Activated naive CD8-positive, alpha-beta T cell treated with anti-CD3 and anti-CD28 coated beads, Interleukin-2, amount 10 ng/mL, durations not matched to agents 7 days and 5 days (primary cell): ENCODE measurements around the gene GPBP1. TPM values are rescaled to one million over a fixed set of nuclear protein-coding genes. Genes with fewer than 3 reads are reported as not detected.

Source experiments
- ATAC-seq: fragments of 150-1000 bp; cut with Tn5 transposase; one replicate; pipeline ENCODE4 v1.10.0; 2021; ENCODE audit warnings: low read depth, moderate library complexity
- POLR2A ChIA-PET: fragments of 350-600 bp; sonication (Branson Sonifier 250); formaldehyde crosslinking; loops from one replicate; lab custom pipeline; 2021; ENCODE audit warnings: antibody characterized with exemption; lab: Charles Lee
- DNase-seq: peaks from one replicate; pipeline ENCODE4 v3.0.0; 2021
- H3K27ac Mint-ChIP-seq: one replicate; pipeline ENCODE4 v1.8.0; 2022; ENCODE audit warnings: mild to moderate bottlenecking, mixed read lengths
- H3K27me3 Mint-ChIP-seq: one replicate; pipeline ENCODE4 v1.8.0; 2022; ENCODE audit warnings: mild to moderate bottlenecking, moderate library complexity, mixed read lengths
- H3K36me3 Mint-ChIP-seq: one replicate; pipeline ENCODE4 v1.8.0; 2021; ENCODE audit warnings: mild to moderate bottlenecking, mixed read lengths
- H3K4me1 Mint-ChIP-seq: one replicate; pipeline ENCODE4 v1.8.0; 2021; ENCODE audit warnings: mixed read lengths
- H3K4me3 Mint-ChIP-seq: one replicate; pipeline ENCODE4 v1.8.0; 2022; ENCODE audit warnings: mild to moderate bottlenecking, moderate library complexity, mixed read lengths
- H3K9me3 Mint-ChIP-seq: one replicate; pipeline ENCODE4 v1.8.0; 2021; ENCODE audit warnings: mixed read lengths
- total RNA-seq, 2 experiments: library from RNA; stranded (reverse); gene quantifications; one replicate each; pipeline ENCODE4 v1.2.3, GENCODE V29; 2021

GPBP1 gene
- total RNA-seq, 2 experiments from 2014 or later, result 107 to 112 TPM

GRCh38 chr5:57232293-57233033 lies 58.6 kb downstream of the GPBP1 start:
- Mint-ChIP-seq H3K4me1 (peaks cover 24% of the 10 kb centered on the region), H3K4me3 (no peak overlapping the region), H3K27ac (no peak overlapping the region), H3K36me3 (peaks cover 54% of the 10 kb centered on the region), H3K9me3 (no peaks in the 10 kb centered on the region), H3K27me3 (no peaks in the 10 kb centered on the region)
- POLR2A ChIA-PET, result no interaction called here
- no peak for ATAC-seq
- DNase-seq, result no peak

GRCh38 chr5:57243286-57244137 lies 69.7 kb downstream of the GPBP1 start:
- POLR2A ChIA-PET, result no interaction called here
- no peaks in the 10 kb centered on the region for H3K27me3 Mint-ChIP-seq
- no peak for DNase-seq
- peaks cover 39% of the 10 kb centered on the region for H3K36me3 Mint-ChIP-seq
- H3K27ac Mint-ChIP-seq, result peak overlapping the region; percentile 68
- ATAC-seq, result no peak
- peaks cover 27% of the 10 kb centered on the region for H3K4me1 Mint-ChIP-seq
- H3K4me3 Mint-ChIP-seq, result no peak overlapping the region
- H3K9me3 Mint-ChIP-seq, result no peaks in the 10 kb centered on the region

GRCh38 chr5:57244331-57244730 lies 70.5 kb downstream of the GPBP1 start:
- peaks cover 38% of the 10 kb centered on the region for H3K36me3 Mint-ChIP-seq
- H3K4me3 Mint-ChIP-seq, result no peak overlapping the region
- ATAC-seq (no peak), DNase-seq (no peak)
- H3K27me3 Mint-ChIP-seq, result no peaks in the 10 kb centered on the region
- POLR2A ChIA-PET, result no interaction called here
- peaks cover 27% of the 10 kb centered on the region for H3K4me1 Mint-ChIP-seq
- no peak overlapping the region for H3K27ac Mint-ChIP-seq
- no peaks in the 10 kb centered on the region for H3K9me3 Mint-ChIP-seq

GRCh38 chr5:57246426-57246825 lies 72.6 kb downstream of the GPBP1 start:
- peak; percentile 75 for ATAC-seq
- H3K4me3 Mint-ChIP-seq, result peak overlapping the region; percentile 63

GRCh38 chr5:57247765-57248164 lies 73.9 kb downstream of the GPBP1 start:
- Mint-ChIP-seq H3K4me3 (no peak overlapping the region), H3K27ac (peak overlapping the region; percentile 16), H3K27me3 (no peaks in the 10 kb centered on the region), H3K36me3 (peaks cover 39% of the 10 kb centered on the region), H3K9me3 (no peaks in the 10 kb centered on the region), H3K4me1 (peaks cover 23% of the 10 kb centered on the region)
- DNase-seq, result no peak
- POLR2A ChIA-PET, result no interaction called here
- ATAC-seq, result no peak

More at GRCh38 chr5:57246426-57246825, 72.6 kb downstream of the GPBP1 start:
- no peak for DNase-seq
- H3K27ac Mint-ChIP-seq, result peak overlapping the region; percentile 64
- H3K9me3 Mint-ChIP-seq, result no peaks in the 10 kb centered on the region
- H3K4me1 Mint-ChIP-seq, result peaks cover 27% of the 10 kb centered on the region
- peaks cover 38% of the 10 kb centered on the region for H3K36me3 Mint-ChIP-seq
- POLR2A ChIA-PET, result no interaction called here
- no peaks in the 10 kb centered on the region for H3K27me3 Mint-ChIP-seq

- H3K36me3 Mint-ChIP-seq, result peaks cover 43% of the 10 kb centered on the region
- H3K27ac Mint-ChIP-seq, result no peak overlapping the region
Observed at GRCh38 chr5:57249265-57249874, 75.5 kb downstream of the GPBP1 start.

GRCh38 chr5:57258052-57258451 lies 84.2 kb downstream of the GPBP1 start:
- POLR2A ChIA-PET, result no interaction called here
- DNase-seq (no peak), ATAC-seq (no peak)
- Mint-ChIP-seq H3K9me3 (no peaks in the 10 kb centered on the region), H3K4me1 (peaks cover 14% of the 10 kb centered on the region), H3K27ac (no peak overlapping the region), H3K4me3 (no peak overlapping the region), H3K27me3 (no peaks in the 10 kb centered on the region), H3K36me3 (peaks cover 45% of the 10 kb centered on the region)

More at GRCh38 chr5:57249265-57249874, 75.5 kb downstream of the GPBP1 start:
- Mint-ChIP-seq H3K4me1 (peaks cover 17% of the 10 kb centered on the region), H3K9me3 (no peaks in the 10 kb centered on the region), H3K27me3 (no peaks in the 10 kb centered on the region), H3K4me3 (no peak overlapping the region)
- POLR2A ChIA-PET, result no interaction called here
- ATAC-seq, result no peak
- no peak for DNase-seq

GRCh38 chr5:57258943-57259342 lies 85.1 kb downstream of the GPBP1 start:
- Mint-ChIP-seq H3K4me3 (no peak overlapping the region), H3K27me3 (no peaks in the 10 kb centered on the region), H3K36me3 (peaks cover 48% of the 10 kb centered on the region), H3K4me1 (peaks cover 12% of the 10 kb centered on the region), H3K27ac (no peak overlapping the region), H3K9me3 (no peaks in the 10 kb centered on the region)
- POLR2A ChIA-PET, result no interaction called here
- ATAC-seq, result no peak
- no peak for DNase-seq

- POLR2A ChIA-PET, result interaction anchor here (0.6 kb wide), 1 partner anchor 1600 kb away, joined by 4 read pairs; no protein-coding TSS in a partner anchor
- no peak overlapping the region for H3K4me3 Mint-ChIP-seq
- no peaks in the 10 kb centered on the region for H3K27me3 Mint-ChIP-seq
- DNase-seq (no peak), ATAC-seq (no peak)
- no peaks in the 10 kb centered on the region for H3K9me3 Mint-ChIP-seq
- H3K27ac Mint-ChIP-seq, result peak overlapping the region; percentile 17
- H3K36me3 Mint-ChIP-seq, result peaks cover 44% of the 10 kb centered on the region
- H3K4me1 Mint-ChIP-seq, result peaks cover 12% of the 10 kb centered on the region
Observed at GRCh38 chr5:57259704-57260103, 85.8 kb downstream of the GPBP1 start.

- peaks cover 7% of the 10 kb centered on the region for H3K4me1 Mint-ChIP-seq
- H3K36me3 Mint-ChIP-seq, result peaks cover 34% of the 10 kb centered on the region
- no peak overlapping the region for H3K27ac Mint-ChIP-seq
- H3K27me3 Mint-ChIP-seq, result no peaks in the 10 kb centered on the region
- no peak for DNase-seq
- no peak overlapping the region for H3K4me3 Mint-ChIP-seq
- POLR2A ChIA-PET, result interaction anchor here (0.5 kb wide), 1 partner anchor 126 kb away, joined by 3 read pairs; no protein-coding TSS in a partner anchor
- no peak for ATAC-seq
- H3K9me3 Mint-ChIP-seq, result no peaks in the 10 kb centered on the region
Observed at GRCh38 chr5:57262541-57262940, 88.7 kb downstream of the GPBP1 start.

- no peaks in the 10 kb centered on the region for H3K4me1 Mint-ChIP-seq
- H3K9me3 Mint-ChIP-seq, result no peaks in the 10 kb centered on the region
- H3K27me3 Mint-ChIP-seq, result peaks cover 11% of the 10 kb centered on the region
- POLR2A ChIA-PET, result no interaction called here
- DNase-seq (no peak), ATAC-seq (no peak)
- H3K27ac Mint-ChIP-seq, result no peak overlapping the region
- H3K4me3 Mint-ChIP-seq, result no peak overlapping the region
- H3K36me3 Mint-ChIP-seq, result peaks cover 8% of the 10 kb centered on the region
Observed at GRCh38 chr5:57267805-57268204, 93.9 kb downstream of the GPBP1 start.

GRCh38 chr5:57276353-57276752 lies 102.5 kb downstream of the GPBP1 start:
- Mint-ChIP-seq H3K27ac (no peak overlapping the region), H3K4me3 (no peak overlapping the region), H3K36me3 (no peaks in the 10 kb centered on the region), H3K9me3 (no peaks in the 10 kb centered on the region), H3K4me1 (peaks cover 2% of the 10 kb centered on the region), H3K27me3 (peaks cover 24% of the 10 kb centered on the region)
- DNase-seq, result no peak
- POLR2A ChIA-PET, result no interaction called here
- no peak for ATAC-seq

- H3K27ac Mint-ChIP-seq, result no peak overlapping the region
- ATAC-seq, result no peak
- H3K4me1 Mint-ChIP-seq, result peaks cover 2% of the 10 kb centered on the region
- no peak for DNase-seq
- no peak overlapping the region for H3K4me3 Mint-ChIP-seq
- peaks cover 22% of the 10 kb centered on the region for H3K27me3 Mint-ChIP-seq
- no peaks in the 10 kb centered on the region for H3K36me3 Mint-ChIP-seq
- no peaks in the 10 kb centered on the region for H3K9me3 Mint-ChIP-seq
- POLR2A ChIA-PET, result no interaction called here
Observed at GRCh38 chr5:57277085-57277484, 103.2 kb downstream of the GPBP1 start.
